ENCODE data around the gene BEAN1. TPM values are rescaled to one million over a fixed set of nuclear protein-coding genes. Genes with fewer than 3 reads are reported as not detected.

The BEAN1 gene
- total RNA-seq, 1 experiment from 2014 or later = 1.1 TPM

GRCh38 chr16:66487580-66488275 lies 60.6 kb downstream of the BEAN1 start:
- ChIA-PET CTCF (interaction anchor here (0.5 to 11.3 kb wide), 8 partner anchors 14 to 381 kb away, joined by 3 to 189 read pairs (median 4); no protein-coding TSS in a partner anchor), POLR2A (interaction anchor here (0.6 to 2.5 kb wide), 4 partner anchors 21 to 81 kb away, joined by 3 to 9 read pairs (median 8); no protein-coding TSS in a partner anchor)
- no peaks in the 10 kb centered on the region for H3K9me3 Mint-ChIP-seq (ENCODE audit: unreplicated experiment)
- TF ChIP-seq, protein P1, sequence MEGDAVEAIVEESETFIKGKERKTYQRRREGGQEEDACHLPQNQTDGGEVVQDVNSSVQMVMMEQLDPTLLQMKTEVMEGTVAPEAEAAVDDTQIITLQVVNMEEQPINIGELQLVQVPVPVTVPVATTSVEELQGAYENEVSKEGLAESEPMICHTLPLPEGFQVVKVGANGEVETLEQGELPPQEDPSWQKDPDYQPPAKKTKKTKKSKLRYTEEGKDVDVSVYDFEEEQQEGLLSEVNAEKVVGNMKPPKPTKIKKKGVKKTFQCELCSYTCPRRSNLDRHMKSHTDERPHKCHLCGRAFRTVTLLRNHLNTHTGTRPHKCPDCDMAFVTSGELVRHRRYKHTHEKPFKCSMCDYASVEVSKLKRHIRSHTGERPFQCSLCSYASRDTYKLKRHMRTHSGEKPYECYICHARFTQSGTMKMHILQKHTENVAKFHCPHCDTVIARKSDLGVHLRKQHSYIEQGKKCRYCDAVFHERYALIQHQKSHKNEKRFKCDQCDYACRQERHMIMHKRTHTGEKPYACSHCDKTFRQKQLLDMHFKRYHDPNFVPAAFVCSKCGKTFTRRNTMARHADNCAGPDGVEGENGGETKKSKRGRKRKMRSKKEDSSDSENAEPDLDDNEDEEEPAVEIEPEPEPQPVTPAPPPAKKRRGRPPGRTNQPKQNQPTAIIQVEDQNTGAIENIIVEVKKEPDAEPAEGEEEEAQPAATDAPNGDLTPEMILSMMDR (IDR thresholded peaks at IDR 0.05; ENCODE audit: unreplicated experiment) = no peak
- BruUV-seq (replicated peaks) = no TSS peak
- intact Hi-C loops (cut with micrococcal nuclease) = loop anchor here (2.0 kb wide), 1 partner anchor 15 kb away; no protein-coding TSS in a partner anchor
- DNase-seq (ENCODE audit: unreplicated experiment) = no peak
- peak overlapping the region; percentile 55 for H3K27ac Mint-ChIP-seq (ENCODE audit: low read depth, unreplicated experiment)
- peaks cover 6% of the 10 kb centered on the region for H3K36me3 Mint-ChIP-seq (ENCODE audit: insufficient read depth, unreplicated experiment)
- no peak overlapping the region for H3K4me3 Mint-ChIP-seq (ENCODE audit: unreplicated experiment)
- H3K27me3 Mint-ChIP-seq (ENCODE audit: insufficient read depth, unreplicated experiment) = no peaks in the 10 kb centered on the region
- peaks cover 32% of the 10 kb centered on the region for H3K4me1 Mint-ChIP-seq (ENCODE audit: insufficient read depth, unreplicated experiment)

- TF ChIP-seq, protein P1 (IDR thresholded peaks at IDR 0.05; ENCODE audit: unreplicated experiment) = no peak
- peaks cover 28% of the 10 kb centered on the region for H3K4me1 Mint-ChIP-seq (ENCODE audit: insufficient read depth, unreplicated experiment)
- H3K36me3 Mint-ChIP-seq (ENCODE audit: insufficient read depth, unreplicated experiment) = peaks cover 6% of the 10 kb centered on the region
- BruUV-seq (replicated peaks) = no TSS peak
- ChIA-PET CTCF (interaction anchor here (0.5 to 11.3 kb wide), 5 partner anchors 14 to 142 kb away, joined by 3 to 189 read pairs (median 4); no protein-coding TSS in a partner anchor), POLR2A (interaction anchor here (2.5 kb wide), 1 partner anchor 82 kb away, joined by 9 read pairs; no protein-coding TSS in a partner anchor)
- no peaks in the 10 kb centered on the region for H3K9me3 Mint-ChIP-seq (ENCODE audit: unreplicated experiment)
- no peaks in the 10 kb centered on the region for H3K27me3 Mint-ChIP-seq (ENCODE audit: insufficient read depth, unreplicated experiment)
- no peak overlapping the region for H3K27ac Mint-ChIP-seq (ENCODE audit: low read depth, unreplicated experiment)
- no peak overlapping the region for H3K4me3 Mint-ChIP-seq (ENCODE audit: unreplicated experiment)
- DNase-seq (ENCODE audit: unreplicated experiment) = no peak
- intact Hi-C loops (cut with micrococcal nuclease) = no loop called here
Measured at GRCh38 chr16:66488505-66488904, 61.4 kb downstream of the BEAN1 start.

DNA sequence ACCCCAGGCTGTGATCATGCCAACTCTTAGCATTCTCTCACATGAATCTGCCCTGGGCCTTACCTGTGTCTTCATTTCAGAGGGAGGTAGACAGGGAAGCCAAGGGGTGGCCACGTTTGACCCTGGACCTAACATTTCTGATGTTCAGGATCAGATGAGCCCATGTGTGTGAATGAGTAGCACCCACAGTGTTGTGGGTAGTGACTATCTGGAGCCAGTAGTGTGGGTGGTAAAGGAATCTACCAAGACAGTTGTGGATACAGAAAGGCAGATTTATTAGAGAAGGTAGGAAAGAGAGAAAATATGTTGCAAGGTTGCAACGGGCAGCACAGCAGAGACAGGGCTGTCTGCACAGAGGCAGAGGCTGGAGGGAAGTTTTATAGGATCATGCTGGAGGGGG lies 62.3 kb downstream of the BEAN1 start:
- POLR2A ChIA-PET = no interaction called here
- BruUV-seq (replicated peaks) = no TSS peak
- no peak overlapping the region for H3K4me3 Mint-ChIP-seq (ENCODE audit: unreplicated experiment)

GRCh38 chr16:66489818-66490217 lies 62.7 kb downstream of the BEAN1 start:
- Mint-ChIP-seq H3K36me3 (ENCODE audit: insufficient read depth, unreplicated experiment) (no peaks in the 10 kb centered on the region), H3K9me3 (ENCODE audit: unreplicated experiment) (no peaks in the 10 kb centered on the region), H3K27me3 (ENCODE audit: insufficient read depth, unreplicated experiment) (no peaks in the 10 kb centered on the region), H3K4me1 (ENCODE audit: insufficient read depth, unreplicated experiment) (peaks cover 16% of the 10 kb centered on the region), H3K4me3 (ENCODE audit: unreplicated experiment) (no peak overlapping the region), H3K27ac (ENCODE audit: low read depth, unreplicated experiment) (no peak overlapping the region)
- BruUV-seq (replicated peaks) = no TSS peak
- TF ChIP-seq, protein P1 (IDR thresholded peaks at IDR 0.05; ENCODE audit: unreplicated experiment) = no peak
- no peak for DNase-seq (ENCODE audit: unreplicated experiment)
- ChIA-PET CTCF (interaction anchor here (0.6 to 11.3 kb wide), 3 partner anchors 9 to 84 kb away, joined by 3 to 189 read pairs (median 4); no protein-coding TSS in a partner anchor), POLR2A (no interaction called here)
- intact Hi-C loops (cut with micrococcal nuclease) = no loop called here

More for the DNA sequence above, 62.3 kb downstream of the BEAN1 start:
- TF ChIP-seq, protein P1 (IDR thresholded peaks at IDR 0.05; ENCODE audit: unreplicated experiment) = no peak
- Mint-ChIP-seq H3K36me3 (ENCODE audit: insufficient read depth, unreplicated experiment) (peaks cover 2% of the 10 kb centered on the region), H3K27me3 (ENCODE audit: insufficient read depth, unreplicated experiment) (no peaks in the 10 kb centered on the region), H3K27ac (ENCODE audit: low read depth, unreplicated experiment) (no peak overlapping the region), H3K9me3 (ENCODE audit: unreplicated experiment) (no peaks in the 10 kb centered on the region), H3K4me1 (ENCODE audit: insufficient read depth, unreplicated experiment) (peaks cover 20% of the 10 kb centered on the region)
- DNase-seq (ENCODE audit: unreplicated experiment) = no peak
- CTCF ChIA-PET = interaction anchor here (0.7 to 11.3 kb wide), 6 partner anchors 9 to 83 kb away, joined by 3 to 189 read pairs (median 4); no protein-coding TSS in a partner anchor
- intact Hi-C loops (cut with micrococcal nuclease) = no loop called here
